ENCODE data around the gene NINJ2.
"Not testable (repeated sequence)": the region's sequence is repeated elsewhere in the genome, so short reads cannot be mapped to it uniquely, and the experiment has no call there.

The NINJ2 gene

DNA sequence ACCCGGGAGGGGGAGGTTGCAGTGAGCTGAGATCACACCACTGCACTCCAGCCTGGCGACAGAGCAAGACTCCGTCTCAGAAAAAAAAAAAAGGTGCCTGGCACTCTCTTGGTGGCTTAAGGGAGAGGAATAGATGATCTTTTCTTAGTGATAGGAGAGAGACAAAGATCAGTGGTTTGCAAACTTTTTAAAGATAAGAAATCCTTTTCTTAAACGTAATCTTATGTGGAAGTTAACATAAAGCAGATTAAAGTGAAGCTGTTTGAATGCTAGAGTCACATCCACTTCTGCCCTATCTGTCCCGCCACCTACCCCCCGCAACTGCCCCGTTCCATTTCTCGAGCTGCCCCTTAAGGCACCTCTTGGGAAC is 6.3 kb upstream of the NINJ2 start:
- DNase-seq = no peak

DNA sequence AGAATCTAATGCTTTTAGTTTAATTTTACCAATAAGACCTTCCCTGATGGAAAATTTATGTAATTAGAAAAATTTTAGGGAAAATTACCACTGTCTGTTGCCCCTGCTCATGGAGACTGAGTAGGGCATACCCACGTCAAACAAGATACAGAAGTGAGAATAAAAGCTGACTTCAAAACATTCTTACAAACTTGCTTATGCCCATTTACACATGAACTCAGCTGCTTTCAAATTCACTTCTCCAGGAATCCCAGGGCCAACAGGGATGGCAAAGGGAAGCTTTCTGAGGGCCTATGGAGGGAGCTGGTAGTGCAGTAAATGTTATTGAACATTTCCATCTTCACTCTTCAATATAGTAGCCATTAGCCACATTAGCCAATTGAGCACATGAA is 4.8 kb upstream of the NINJ2 start:
- no peak for DNase-seq

DNA sequence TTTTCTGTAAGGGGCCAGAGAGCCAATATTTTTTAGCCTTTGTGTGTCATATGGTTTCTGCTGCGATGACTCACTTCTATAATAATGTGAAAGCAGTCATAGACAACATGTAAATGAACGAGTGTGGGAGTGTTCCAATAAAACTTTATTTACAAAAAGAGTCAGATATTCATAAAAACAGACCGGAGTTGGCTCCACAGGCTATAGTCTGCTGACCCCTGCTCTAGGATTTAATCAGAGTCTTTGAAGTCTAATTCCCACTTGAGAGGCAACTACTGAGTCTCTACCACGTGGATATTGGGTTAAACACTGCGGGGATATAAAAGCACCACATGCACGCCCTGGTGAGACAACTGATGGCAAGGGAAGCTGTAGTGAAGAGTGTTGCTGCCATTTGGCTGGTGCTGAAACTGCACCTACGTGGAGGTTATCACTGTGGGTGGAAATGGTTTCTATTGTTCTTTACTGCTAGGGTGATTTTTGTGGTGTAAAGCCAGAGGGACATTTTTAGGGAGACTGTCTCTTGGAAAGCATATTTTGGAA is 3.6 kb upstream of the NINJ2 start:
- DNase-seq = no peak

DNA sequence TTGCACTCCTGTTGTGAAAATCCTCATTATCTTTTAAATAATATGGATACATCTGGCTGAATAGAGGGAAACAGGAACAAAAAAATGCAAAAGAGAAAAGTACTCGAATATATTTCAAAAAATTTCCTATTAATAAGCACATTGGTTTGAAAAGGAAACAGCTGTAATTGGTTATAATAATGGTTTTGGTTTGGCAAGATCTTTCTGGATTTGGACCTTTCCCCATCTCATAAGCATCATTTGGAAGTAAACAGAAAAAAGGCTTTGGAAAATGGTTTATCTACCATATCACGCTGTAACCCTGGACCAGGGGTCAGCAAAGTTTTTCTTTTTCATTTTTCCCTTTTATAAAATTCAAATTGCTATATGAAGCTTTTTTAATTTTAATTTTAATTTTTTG is 2.8 kb upstream of the NINJ2 start:
- no peak for DNase-seq

DNA sequence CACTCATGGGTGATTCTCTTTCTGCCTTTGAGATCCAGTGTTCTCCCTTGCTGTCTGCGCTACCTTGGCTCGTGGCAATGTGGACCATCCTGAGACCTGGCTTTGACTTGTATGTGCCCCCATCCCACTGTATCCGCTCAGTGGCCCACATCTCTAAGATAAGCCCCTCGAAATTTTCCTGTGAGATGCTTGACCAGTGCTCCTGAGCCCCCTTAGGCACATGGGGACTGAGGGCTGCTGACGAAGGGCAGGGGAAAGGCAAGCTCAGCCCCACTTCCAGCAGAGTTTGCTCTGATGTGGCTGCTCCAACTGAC is 1.5 kb upstream of the NINJ2 start:
- no peak for DNase-seq

DNA sequence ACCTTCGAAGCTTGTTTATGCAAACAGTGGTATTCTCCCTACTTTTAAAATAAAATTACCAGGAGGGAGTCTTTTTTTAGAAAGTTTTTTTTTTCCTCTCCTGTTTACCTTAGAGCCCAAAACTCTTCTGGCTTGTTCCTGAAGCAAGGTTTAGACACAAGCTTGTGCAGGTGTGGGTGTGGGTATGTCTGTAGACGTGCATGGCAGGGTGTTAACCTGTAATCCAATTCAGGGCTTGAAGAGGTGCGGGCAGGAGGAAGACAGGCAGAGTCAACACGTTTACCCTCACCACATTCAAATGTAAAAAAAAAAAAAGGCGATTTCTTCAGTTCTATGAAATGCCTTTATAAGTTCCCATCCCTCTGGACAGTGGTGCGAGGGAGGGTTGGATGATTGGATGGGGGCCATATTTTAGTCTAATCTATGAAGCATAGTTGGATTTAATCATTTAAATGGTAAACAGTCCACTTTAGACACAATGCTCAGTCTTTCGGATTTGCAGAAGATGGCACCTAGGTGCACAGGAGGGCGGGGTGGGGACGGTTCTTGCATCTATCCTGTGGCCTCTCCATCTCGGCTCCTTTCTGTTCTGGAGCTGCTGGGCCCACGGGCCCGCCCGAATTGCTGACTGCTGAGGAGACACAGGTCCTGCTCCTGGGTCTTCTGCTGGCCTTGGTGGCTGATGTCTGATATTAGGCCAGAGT is 982 bp upstream of the NINJ2 start:
- no peak for DNase-seq

DNA sequence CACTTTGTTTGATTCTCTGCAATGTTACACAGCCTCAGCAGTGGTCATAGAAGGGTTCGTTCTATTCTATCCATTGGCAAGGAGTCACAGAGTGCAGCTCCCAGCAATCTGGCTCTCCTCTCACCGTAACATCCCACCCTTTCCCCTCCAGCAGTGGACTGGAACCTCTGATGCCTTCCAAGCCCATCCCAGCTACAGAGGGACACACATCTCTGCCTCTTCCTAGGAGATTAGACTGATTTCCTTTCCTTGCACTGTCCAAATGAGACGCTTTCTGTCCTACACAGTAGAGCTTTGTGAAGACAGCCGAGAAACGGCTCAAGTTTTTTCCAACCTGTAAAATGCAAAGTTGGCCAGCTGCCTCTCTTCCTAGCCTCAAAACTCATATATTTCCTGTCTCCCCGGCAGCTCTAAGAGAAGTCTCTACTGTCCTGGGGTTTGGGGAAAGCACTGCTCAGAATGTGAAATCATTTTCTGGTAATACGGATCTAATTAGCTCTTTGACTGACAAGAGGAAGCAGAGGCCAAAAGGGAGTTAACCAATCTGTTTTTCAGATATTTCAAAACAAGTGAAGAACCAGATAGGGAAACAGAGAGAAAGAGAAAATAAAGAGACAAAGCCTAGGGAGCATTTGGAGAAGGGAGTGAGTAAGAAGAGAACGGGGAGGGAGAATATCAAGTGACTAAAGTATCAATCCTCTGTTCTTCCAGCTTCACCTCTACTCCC is 516 bp downstream of the NINJ2 start:
- DNase-seq = peak; percentile 65

DNA sequence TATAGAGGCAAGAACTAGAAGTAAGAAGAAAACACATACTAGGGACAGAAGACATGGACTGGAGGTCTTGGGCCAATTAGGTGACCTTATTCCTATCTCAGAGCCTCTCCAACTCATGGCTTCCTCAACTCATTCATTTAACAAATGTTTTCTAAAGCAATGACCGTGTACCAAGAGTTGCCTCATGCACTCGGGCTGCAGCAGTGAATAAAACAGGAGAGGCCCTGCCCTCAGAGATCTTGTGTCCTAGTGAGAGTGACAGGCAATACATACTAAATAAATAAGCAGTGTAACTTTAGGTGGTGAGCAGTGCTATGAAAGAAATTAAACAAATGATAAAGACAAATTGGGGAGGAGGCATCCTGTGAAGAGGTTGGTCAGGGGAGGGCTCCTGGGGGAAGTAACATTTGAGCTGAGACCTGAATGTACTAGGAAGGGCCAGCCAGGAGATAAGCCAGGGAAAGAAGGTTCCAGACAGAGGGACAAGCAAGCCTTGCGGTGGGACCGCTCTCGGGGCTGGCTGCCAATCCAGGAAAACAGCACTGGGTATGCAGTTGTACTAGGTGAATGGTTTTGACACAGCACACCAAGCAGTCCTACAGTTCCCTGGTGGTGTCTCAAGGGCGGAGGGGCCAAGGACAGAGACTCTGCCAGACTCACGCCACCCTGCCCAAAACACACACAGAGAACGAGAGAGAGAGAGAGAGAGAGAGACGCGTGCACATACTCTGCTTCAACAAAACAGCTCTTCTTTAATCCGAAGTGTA is 1.3 kb downstream of the NINJ2 start:
- no peak for DNase-seq

DNA sequence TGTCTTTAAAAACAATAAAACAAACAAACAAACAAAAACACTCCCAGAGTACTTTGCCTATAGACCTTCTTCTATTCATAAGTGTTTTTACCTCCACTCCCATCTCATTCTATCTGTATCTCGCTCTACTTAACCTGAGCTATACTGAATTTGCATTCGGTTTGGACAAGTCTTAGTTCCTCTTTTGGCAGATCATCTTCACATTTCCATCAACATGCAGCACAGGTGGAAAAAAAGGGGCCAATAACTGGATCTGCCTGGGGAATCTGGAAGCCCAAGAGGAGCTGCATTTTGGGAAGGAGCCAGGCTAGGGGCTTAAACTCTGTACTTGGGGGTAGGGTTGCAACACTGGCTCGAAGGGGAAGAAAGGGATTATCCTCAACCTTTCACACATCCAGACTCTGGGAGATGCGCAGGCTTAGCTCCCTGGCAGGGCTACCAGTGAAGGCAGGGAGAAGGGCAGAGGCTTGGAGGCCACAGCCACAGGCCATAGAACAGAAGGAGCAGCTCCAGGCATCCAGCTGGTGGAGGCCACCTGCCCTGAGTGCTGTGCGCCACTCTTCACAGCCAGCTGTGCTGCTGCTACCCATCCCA is 4.1 kb downstream of the NINJ2 start:
- DNase-seq = no peak

DNA sequence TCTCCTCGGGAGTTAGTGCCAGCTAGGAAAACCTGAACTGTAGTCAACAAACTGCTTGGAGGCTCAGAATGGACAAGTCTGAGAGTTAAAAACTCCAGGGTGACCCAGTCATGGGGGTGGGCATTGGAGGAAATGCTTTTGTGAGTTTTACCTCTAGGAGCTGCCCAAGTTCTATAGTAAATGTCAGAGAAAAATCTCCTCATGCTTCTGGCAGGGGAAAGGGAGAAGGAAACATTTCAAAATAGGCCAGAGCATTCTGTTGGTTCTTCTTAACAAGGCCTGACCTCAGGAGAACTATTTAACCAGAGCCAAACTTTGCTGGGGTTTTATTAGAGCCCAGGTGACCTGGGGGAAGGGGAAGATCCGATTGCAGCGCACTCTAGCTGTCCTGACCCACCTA is 12.3 kb downstream of the NINJ2 start:
- no peak for DNase-seq

DNA sequence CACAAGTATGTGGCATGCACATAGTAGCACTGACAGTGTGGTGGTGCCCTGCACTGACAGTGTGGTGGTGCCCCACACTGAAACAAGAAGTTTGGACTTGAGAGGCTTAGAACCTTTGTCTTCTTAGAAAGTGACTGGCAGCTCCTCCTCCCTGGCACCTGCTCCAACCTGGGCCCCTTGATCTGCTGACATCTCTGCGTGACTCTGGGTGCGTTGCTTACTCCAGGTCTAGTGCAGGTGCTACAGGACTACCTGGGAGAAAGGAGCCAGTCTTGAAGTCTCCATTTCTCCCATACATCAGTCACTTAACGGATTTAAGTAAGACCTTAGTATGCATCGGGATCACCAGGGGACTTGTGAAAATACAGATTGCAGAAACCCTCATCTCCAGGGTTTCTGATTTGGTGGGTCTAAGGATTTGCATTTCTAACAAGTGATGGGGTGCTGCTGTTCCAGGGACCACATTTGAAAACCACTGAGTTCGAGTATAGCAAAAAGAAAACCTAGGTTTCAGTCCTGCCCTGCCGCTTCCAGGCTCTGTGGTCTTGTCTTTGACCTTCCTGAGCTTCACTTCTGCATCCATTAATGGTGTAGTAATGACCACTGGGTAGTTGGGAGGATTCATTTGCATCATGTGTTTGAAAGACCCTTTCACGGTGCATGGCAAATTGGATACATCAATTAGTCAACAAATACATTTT is 15.7 kb downstream of the NINJ2 start:
- no peak for DNase-seq

DNA sequence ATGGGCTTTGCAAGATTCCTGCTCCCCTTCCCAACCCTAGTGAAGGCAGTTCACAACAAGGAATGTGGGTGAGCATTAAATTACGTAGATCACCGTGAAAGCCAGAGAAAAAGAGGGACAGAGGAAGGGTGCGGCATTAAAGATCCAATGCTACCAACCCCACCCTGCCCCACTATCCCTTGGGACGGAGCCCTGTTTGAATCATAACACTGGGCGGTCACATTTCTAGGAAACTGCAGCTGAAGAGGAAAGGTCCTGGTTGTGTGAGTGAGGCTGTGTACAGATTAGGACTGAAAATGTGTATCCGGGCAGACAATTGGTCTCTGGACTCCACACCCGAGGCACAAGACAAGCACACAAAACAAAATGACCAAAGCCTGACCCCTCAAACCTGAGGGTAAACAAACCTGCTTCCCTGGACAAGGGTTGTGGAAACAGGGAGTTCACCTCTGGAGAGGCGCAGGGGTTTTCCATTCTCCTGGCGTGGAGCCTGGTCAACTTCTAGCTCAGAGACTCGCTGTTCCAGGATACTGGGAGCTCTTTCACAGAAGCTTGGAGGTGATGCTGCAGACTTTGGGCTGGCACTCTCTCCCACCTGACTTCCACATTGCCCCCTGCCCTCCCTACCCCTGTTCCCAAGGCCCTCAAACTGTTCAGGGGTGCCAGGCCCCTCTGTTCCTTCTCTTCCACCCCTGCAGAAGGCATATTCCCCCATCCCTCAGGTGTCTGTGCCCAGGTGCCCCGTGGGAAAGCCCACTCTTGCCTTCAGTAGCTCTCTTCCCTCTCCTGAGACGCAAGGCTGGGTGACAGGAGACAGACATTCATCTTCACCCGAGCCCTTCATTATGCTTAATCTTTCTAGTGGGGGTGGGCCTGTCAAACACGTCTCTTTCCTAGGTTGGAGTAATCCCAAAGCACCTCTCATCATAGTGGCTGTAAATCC is 16.5 kb downstream of the NINJ2 start:
- peak; percentile 54 for DNase-seq

DNA sequence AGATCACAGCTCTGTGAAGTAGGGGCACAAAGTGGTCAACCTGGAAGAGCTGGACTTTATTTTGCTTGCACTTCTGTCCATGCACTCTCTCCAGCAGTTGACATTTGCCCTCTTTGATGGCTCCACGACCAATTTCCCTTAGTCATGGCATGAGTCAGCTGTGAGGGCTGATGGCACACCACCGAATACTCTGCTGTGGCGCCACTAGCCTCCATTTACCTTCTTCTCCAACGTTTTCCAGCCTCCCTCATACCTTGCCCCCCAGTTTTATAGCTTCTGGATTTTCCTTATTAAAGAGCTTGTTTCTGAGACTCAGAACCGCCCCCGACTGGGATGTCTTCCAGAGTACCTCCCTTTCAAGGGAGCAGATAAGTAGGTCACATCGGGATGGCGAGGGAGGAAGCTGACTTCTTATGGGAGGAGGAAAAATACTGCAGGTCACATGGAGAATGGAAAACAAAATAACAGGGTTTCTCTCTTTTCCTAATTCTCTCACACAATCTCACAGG is 17.6 kb downstream of the NINJ2 start:
- no peak for DNase-seq

DNA sequence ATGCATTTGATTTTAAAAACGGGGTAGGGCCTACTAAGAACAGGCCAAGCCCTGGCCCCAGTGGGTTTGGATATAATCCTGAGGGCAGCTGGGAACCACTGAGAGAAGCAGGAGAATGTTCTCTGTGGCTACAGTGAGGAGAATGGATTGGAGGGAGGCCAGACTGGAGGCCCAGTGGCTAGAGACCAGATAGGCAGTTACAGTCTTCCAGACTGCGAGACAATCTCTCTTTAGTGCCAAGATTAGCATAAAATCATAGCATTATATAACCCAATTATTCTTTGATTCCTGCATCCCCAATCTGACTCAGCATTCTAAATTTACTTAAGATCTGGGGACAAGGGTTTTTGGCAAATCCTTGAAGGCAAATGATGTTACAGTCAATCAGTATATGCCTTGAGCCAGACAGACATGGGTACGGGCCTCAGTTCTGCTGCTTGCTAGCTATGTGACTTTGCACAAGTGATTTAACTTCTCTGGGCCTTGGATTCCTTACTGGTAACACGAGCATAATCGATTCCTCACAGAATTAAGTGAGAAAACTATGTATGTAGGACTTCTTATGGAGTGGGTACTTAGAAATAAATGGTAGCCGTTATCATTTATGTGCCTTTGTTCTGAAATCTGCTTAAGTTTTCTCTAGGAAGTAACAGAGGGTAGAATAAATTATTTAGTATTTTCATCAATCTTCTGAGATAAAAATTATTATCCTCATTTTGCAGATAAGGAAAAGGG is 18.3 kb downstream of the NINJ2 start:
- peak; percentile 66 for DNase-seq

DNA sequence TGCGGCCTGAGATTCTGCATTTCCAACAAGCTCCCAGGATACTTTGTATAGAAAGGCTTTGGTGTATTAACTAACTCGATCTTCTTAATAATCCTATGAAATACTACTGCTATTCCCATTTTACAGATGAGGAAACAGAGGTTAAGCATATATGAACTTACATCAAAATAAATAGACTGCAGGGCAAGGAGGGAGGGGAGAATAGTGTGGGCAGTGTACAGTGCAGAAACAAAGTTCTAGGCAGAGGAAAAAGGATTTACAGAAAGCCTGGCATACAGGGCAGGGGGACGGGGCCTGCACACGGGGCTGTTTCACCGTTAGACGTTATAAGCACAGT is 19.0 kb downstream of the NINJ2 start:
- DNase-seq = no peak

DNA sequence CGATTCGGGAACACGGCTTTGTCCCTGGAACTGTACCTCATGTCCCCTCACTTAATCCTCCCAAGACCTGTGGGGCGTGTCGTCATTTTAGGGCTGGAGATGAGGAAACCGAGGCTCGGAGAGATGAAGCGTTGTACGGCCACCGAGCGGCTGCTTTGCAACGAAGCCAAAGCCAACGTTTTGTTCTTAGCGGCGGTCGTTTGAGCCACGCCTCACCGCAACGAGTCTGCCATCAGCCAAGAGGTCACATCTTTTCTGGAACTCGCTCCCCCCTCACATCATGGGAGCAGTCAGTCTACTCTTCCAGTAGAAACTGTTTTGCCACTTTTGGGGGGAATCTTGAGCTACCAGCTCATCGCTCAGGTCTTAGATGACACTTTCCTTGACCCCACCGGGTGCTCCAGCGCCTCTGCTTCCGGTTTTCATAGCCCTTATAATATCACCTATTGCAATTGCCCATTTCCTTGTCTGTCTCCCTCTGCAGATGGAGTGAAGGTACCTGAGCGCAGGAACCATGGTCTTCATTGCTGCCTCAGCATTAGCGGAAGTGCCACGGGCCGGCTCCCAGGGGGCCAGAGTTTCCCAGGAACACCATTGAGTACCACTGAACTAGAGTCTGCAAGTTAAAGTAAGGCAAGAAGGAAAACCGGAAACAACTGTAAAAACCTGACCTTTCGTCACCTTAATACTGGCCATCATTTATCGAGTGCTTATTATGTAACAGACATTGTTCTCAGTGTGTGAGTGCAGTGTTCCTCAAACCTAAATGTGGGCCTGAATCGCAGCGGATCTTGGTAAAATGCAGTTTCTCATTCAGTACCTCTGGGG is 19.6 kb downstream of the NINJ2 start:
- DNase-seq = no peak

DNA sequence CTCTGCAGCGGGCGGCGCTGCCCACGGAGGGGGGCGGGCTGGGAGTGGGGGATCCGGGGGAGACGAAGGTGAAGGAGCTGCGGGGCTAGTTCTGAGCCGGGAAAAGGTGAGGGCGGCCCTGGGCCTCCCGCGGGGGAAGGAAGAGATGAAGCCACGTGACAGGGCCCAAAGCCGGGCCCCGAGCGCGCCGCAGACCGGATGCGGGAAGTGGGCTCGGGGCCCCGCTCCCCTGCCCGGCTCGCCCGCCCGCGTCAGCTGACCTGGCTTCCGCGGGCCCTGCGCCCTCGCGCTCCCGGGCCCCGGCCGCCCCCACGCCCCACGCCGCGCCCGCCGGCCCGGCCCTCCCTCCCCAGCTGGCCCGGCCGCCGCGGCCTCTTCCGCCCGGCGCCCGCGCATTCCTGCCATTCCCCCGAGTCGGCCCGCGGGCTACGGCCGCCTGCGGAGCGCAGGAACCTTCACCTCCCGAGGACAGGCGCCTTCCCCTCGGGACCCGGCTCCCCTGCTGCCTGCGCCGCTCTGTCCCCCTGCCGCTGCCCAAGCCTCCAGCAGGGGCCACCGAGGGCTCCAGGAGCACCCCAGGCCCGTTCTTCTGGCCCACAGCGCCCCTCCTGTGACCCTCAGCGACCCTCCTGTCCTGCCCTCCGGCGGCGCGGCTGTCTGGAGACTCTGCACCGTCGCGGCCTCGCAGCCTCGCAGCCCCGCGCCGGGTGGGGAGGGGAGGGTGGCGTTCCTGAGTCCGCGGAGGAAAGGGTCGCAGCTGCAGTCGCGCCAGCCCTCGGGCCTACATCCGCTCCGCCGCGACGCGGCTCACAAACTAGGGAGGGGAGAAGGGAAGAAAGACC is 20.4 kb downstream of the NINJ2 start:
- peak; percentile 87 for DNase-seq

DNA sequence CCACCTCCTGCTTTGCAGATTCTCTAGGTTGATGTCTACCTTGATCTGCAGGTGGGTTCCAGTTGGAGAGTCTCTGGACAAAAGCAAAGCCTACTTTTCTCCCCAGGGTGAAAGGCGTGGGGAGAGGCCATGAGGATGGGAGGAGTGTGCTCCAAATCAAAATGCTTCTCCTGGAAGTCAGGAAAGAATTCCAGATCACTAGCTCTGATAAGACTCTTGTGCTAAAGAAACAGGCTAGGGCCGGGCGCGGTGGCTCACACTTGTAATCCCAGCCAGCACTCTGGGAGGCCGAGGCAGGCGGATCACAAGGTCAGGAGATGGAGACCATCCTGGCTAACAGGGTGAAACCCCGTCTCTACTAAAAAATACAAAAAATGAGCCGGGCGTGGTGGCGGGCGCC is 21.9 kb downstream of the NINJ2 start:
- not testable (repeated sequence) for DNase-seq

DNA sequence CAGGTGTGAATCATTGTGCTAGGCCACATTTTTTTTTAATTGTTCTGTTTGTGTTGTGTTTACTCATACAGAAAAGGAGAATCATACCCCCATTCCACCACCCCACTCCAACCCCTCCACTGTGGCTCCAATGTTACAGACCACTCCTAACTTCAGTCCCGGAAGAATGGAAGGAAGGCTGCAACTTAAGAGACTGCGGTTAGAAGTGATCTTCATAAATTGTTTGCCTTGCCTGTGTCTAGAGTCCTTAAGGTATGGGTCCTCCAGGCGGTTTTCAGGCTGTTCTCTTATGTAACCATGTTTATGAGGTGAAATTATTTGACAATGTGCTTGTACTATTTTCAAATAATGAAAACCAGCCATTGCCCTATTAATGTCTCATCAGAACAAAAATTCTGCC is 22.5 kb downstream of the NINJ2 start:
- DNase-seq = no peak

All from left hindlimb (tissue), 1 donor.